HepG2 (cell line): ENCODE data around the gene MXD1. TPM values are rescaled to one million over a fixed set of nuclear protein-coding genes. Genes with fewer than 3 reads are reported as not detected.

Experiments
- AGO2 ChIP-seq: fragments of 200-400 bp; formaldehyde crosslinking; optimal IDR thresholded peaks from 2 replicates; pipeline ENCODE3; 2017; ENCODE audit warnings: mild to moderate bottlenecking, low read depth, low read length, moderate library complexity
- AHDC1 ChIP-seq: sonication (generic); formaldehyde crosslinking; IDR thresholded peaks from 2 replicates; pipeline ENCODE4 v1.5.1; 2020; ENCODE audit warnings: mild to moderate bottlenecking, missing genetic modification reagents, borderline replicate concordance
- ATF6 ChIP-seq: sonication (generic); formaldehyde crosslinking; conservative IDR thresholded peaks from 2 replicates; pipeline ENCODE4 v1.4.0; 2020; ENCODE audit warnings: missing genetic modification reagents
- GATAD2A ChIP-seq: IDR thresholded peaks from 2 replicates; pipeline ENCODE4 v1.6.1; 2016
- IKZF5 ChIP-seq: IDR thresholded peaks from 2 replicates; pipeline ENCODE4 v1.6.1; 2018; ENCODE audit warnings: missing genetic modification reagents, mild to moderate bottlenecking, missing compliant biosample characterization
- KLF16 ChIP-seq, 2 experiments: sonication (generic) in 1 of 2; formaldehyde crosslinking in 1 of 2; IDR thresholded peaks; 2 replicates each; pipeline versions ENCODE4 v1.6.1 to v1.8.0; 2016 to 2023; ENCODE audit warnings: missing genetic modification reagents in 2 of 2, missing compliant biosample characterization in 1 of 2
- NKX3-1 ChIP-seq: sonication (generic); formaldehyde crosslinking; IDR thresholded peaks from 2 replicates; pipeline ENCODE4 v1.5.0; 2020; ENCODE audit warnings: missing genetic modification reagents
- RCOR2 ChIP-seq: IDR thresholded peaks from 2 replicates; pipeline ENCODE4 v1.6.1; 2016; ENCODE audit warnings: missing biosample characterization, missing genetic modification reagents
- RFX3 ChIP-seq: IDR thresholded peaks from 2 replicates; pipeline ENCODE4 v1.6.1; 2016; ENCODE audit warnings: missing biosample characterization, missing genetic modification reagents
- SIX1 ChIP-seq: sonication (generic); formaldehyde crosslinking; IDR thresholded peaks from 2 replicates; pipeline ENCODE4 v1.4.0; 2020; ENCODE audit warnings: missing genetic modification reagents, borderline replicate concordance
- ZC3H4 ChIP-seq: sonication (generic); formaldehyde crosslinking; IDR thresholded peaks from 2 replicates; pipeline ENCODE4 v1.4.0; 2020; ENCODE audit warnings: missing genetic modification reagents, borderline replicate concordance
- ZFYVE20 ChIP-seq: sonication (generic); formaldehyde crosslinking; IDR thresholded peaks from 2 replicates; pipeline ENCODE4 v1.8.0; 2023; ENCODE audit warnings: low read depth, mild to moderate bottlenecking, moderate library complexity, missing genetic modification reagents, borderline replicate concordance
- ZIK1 ChIP-seq: sonication (generic); formaldehyde crosslinking; IDR thresholded peaks from 2 replicates; pipeline ENCODE4 v1.5.0; 2020; ENCODE audit warnings: mild to moderate bottlenecking, low read depth, missing genetic modification reagents, borderline replicate concordance
- ZNF432 ChIP-seq: sonication (generic); formaldehyde crosslinking; IDR thresholded peaks from 2 replicates; pipeline ENCODE4 v1.5.0; 2020; ENCODE audit warnings: missing genetic modification reagents, mild to moderate bottlenecking, borderline replicate concordance
- ZNF552 ChIP-seq: sonication (generic); formaldehyde crosslinking; IDR thresholded peaks from 2 replicates; pipeline ENCODE4 v1.9.0; 2022; ENCODE audit warnings: missing genetic modification reagents, mild to moderate bottlenecking, borderline replicate concordance
- ZNF839 ChIP-seq: sonication (generic); formaldehyde crosslinking; IDR thresholded peaks from 2 replicates; pipeline ENCODE4 v1.4.0; 2020; ENCODE audit warnings: missing genetic modification reagents, mild to moderate bottlenecking, borderline replicate concordance
- polyA plus RNA-seq, 8 experiments: library from polyadenylated mRNA; depleted of rRNA in 3 of 8; stranded (reverse) in 7 of 8; unstranded in 1 of 8; fragments of >200 nt; fragmentation: Illumina TruSeq in 4 of 8; extraction: Trizol in 4 of 8; gene quantifications; 2 replicates each; pipeline versions ENCODE4 v1.2.1 to v1.2.3, GENCODE V29; 2011 to 2016; ENCODE audit warnings: low read depth in 4 of 8, missing spikeins in 1 of 8, mixed read lengths in 1 of 8; ENCODE audit not compliant: insufficient read depth in 1 of 8
- total RNA-seq, 5 experiments: library from RNA; depleted of rRNA; stranded (reverse); fragments of >200 nt; fragmentation: Illumina TruSeq; extraction: Trizol; gene quantifications; 2 replicates each; pipeline ENCODE4 v1.2.3, GENCODE V29; 2016; ENCODE audit warnings: low read depth in 1 of 5
- TF ChIP-seq, protein P1 (sequence below), 2 experiments: sonication (generic) in 1 of 2; formaldehyde crosslinking in 1 of 2; IDR thresholded peaks; 2 replicates each; pipeline versions ENCODE4 v1.5.1 to v1.6.1; 2011 to 2020; ENCODE audit warnings: borderline replicate concordance in 1 of 2, low read depth in 1 of 2, low read length in 1 of 2, mild to moderate bottlenecking in 1 of 2, missing genetic modification reagents in 1 of 2, moderate library complexity in 1 of 2

MXD1 gene
- total and polyA plus RNA-seq, 2 of the 13 experiments (the other 11 are each of a cell fraction or from before 2014, with no cell fraction given) = 6.4 to 14.9 TPM

DNA sequence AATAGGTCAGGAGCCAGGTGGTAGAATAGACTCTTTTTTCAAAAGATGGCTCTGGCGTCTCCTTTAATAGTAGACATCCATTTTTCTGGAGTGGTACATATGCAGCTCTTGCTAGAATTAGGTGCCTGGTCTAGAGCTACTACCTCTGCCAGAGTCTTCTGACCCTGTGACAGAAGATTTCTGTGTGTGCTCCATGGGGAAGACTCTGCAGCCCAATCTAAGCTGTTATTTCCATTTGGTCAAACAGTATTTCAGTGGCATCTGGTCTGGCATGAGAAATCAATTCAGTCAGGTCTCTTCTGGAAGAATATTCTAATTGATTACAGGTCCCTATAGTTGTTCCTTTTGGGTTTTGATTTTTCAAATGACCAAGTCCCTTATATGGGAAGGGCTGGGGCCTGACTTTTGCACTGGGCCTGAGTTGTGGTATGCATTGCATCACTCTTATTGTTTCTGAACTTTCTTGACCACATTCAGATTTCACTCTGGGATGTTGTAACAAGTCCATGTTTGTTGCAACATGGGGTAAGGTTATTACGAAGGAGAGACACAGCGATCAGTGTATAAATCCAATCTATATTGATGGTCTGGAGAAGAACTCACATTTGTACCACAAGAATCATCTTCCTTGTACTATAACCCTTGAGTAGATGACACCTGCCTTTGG, 12.1 kb downstream of the MXD1 start (continued):
- TF ChIP-seq ZIK1 (CRISPR knock-in tag) = no peak
- no peak for TF ChIP-seq RFX3 (CRISPR knock-in tag)
- 0 out of 2 replicates have a peak, but pooled peaks have one; percentile 30 for TF ChIP-seq AHDC1 (CRISPR knock-in tag)
- TF ChIP-seq SIX1 = 0 out of 2 replicates have a peak, but pooled peaks have one; percentile 28
- TF ChIP-seq ZNF839 (CRISPR knock-in tag) = no peak
- no peak for TF ChIP-seq ZNF552
- no peak for TF ChIP-seq ZNF432
- no peak for TF ChIP-seq ATF6 (CRISPR knock-in tag)
- no peak for TF ChIP-seq AGO2
- TF ChIP-seq, protein P1, sequence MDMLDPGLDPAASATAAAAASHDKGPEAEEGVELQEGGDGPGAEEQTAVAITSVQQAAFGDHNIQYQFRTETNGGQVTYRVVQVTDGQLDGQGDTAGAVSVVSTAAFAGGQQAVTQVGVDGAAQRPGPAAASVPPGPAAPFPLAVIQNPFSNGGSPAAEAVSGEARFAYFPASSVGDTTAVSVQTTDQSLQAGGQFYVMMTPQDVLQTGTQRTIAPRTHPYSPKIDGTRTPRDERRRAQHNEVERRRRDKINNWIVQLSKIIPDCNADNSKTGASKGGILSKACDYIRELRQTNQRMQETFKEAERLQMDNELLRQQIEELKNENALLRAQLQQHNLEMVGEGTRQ (IDR thresholded peaks at IDR 0.05; ENCODE audit: low read depth, low read length) = no peak
- TF ChIP-seq, protein P1 (CRISPR knock-in tag; IDR thresholded peaks at IDR 0.05; ENCODE audit: borderline replicate concordance) = peak; percentile 40; the same call in 1 of the 2 replicates
- peak in 1 of 2 experiments; percentile 71; a peak in 1 of 4 replicates for TF ChIP-seq KLF16 (CRISPR knock-in tag; IDR thresholded peaks at IDR 0.05)
- TF ChIP-seq RCOR2 (CRISPR knock-in tag) = 0 out of 2 replicates have a peak, but pooled peaks have one; percentile 46
- TF ChIP-seq ZC3H4 = no peak
- no peak for TF ChIP-seq ZFYVE20 (CRISPR knock-in tag)
- TF ChIP-seq NKX3-1 (CRISPR knock-in tag) = no peak
- TF ChIP-seq GATAD2A (CRISPR knock-in tag) = peak; percentile 98
- TF ChIP-seq IKZF5 (CRISPR knock-in tag) = 0 out of 2 replicates have a peak, but pooled peaks have one; percentile 28
